HG03095 (cell line): ENCODE results near the gene PCBD1.

Experiments used
- ATAC-seq: cut with Tn5 transposase; IDR thresholded peaks from one replicate; pipeline ENCODE4 v1.9.1; 2021; ENCODE audit warnings: moderate library complexity; ENCODE audit not compliant: unreplicated experiment

The PCBD1 gene

DNA sequence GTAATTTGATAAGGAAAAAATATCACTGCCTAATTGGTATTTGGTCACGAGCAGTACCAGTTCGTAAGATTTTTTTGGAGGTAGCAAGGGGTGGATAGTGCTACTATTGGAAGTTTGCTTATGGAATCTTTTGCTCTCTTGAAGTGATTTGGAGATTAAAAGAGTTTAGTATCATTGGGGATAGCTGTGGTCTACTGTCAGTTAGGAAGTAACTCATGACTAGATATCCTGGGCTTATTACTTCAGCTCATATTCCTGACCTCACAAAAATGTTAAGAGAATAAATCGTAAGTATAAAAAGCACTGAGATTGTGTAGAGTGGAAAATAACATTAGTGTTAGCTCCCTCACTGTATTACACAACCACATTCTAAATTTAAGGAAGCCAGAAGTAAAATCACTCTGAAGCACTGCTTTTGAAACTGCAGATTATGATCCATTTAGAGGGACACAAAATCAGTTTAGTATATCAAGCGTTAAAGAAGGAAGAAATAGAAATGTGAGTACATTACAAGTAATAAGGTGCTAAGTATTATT is 50.0 kb downstream of the PCBD1 start:
- ATAC-seq: no peak

GRCh38 chr10:70837660-70838059 is 50.7 kb downstream of the PCBD1 start:
- no peak for ATAC-seq

GRCh38 chr10:70836319-70836718 is 52.0 kb downstream of the PCBD1 start:
- ATAC-seq: no peak

GRCh38 chr10:70834441-70835151 is 53.8 kb downstream of the PCBD1 start:
- no peak for ATAC-seq

DNA sequence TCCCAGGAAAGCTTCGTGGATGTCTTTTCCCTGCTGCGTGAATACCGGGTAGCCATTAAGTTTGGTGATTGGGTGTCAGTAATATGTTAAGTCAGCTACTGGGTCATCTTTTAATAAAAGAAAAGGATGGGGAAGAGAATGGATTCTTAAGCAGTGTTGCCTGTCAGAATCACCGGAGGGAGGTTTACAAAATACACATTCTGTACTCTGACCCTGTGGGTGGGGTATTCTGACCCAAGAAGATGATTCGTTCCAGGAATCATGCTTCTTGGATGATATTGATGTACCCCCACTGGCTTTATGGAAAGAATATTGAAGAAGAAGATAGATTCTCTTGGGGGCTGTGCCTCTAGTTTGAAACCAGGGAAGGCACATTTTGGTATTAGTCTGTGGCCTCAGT is 54.3 kb downstream of the PCBD1 start:
- no peak for ATAC-seq

- no peak for ATAC-seq
These were observed 54.8 kb downstream of the PCBD1 start for GRCh38 chr10:70833601-70834000.
